Measurements from ENCODE around the gene KIAA0586.

Gene KIAA0586

GRCh38 chr14:58492044-58492443 is 64.5 kb downstream of the KIAA0586 start:
- Histone ChIP-seq H3K79me2 (ENCODE audit: insufficient read depth, low read length) (no peaks in the 10 kb centered on the region), H3K27me3 (ENCODE audit: insufficient read depth, low read length, poor library complexity, severe bottlenecking) (no peaks in the 10 kb centered on the region), H3K36me3 (ENCODE audit: insufficient read depth, low read length) (peaks cover 53% of the 10 kb centered on the region), H3F3A (ENCODE audit: low read depth) (no peaks in the 10 kb centered on the region), H3K9me3 (ENCODE audit: insufficient read depth, low read depth, low read length) (no peaks in the 10 kb centered on the region), H4K20me1 (ENCODE audit: insufficient read depth, low read length, poor library complexity, severe bottlenecking) (no peaks in the 10 kb centered on the region), H3K9me2 (replicated peaks; ENCODE audit: low read depth, low read length) (no peaks in the 10 kb centered on the region), H3K9ac (ENCODE audit: low read depth, low read length, poor library complexity, severe bottlenecking) (no peak overlapping the region), H3K4me2 (ENCODE audit: low read depth, low read length, poor library complexity, severe bottlenecking) (no peak overlapping the region), H3K4me3 (ENCODE audit: low read length, poor library complexity, severe bottlenecking) (no peak overlapping the region), H2AFZ (ENCODE audit: low read length) (no peak overlapping the region), H3K4me1 (ENCODE audit: insufficient read depth, low read length, poor library complexity, severe bottlenecking) (no peaks in the 10 kb centered on the region)
- TF ChIP-seq, protein P1, sequence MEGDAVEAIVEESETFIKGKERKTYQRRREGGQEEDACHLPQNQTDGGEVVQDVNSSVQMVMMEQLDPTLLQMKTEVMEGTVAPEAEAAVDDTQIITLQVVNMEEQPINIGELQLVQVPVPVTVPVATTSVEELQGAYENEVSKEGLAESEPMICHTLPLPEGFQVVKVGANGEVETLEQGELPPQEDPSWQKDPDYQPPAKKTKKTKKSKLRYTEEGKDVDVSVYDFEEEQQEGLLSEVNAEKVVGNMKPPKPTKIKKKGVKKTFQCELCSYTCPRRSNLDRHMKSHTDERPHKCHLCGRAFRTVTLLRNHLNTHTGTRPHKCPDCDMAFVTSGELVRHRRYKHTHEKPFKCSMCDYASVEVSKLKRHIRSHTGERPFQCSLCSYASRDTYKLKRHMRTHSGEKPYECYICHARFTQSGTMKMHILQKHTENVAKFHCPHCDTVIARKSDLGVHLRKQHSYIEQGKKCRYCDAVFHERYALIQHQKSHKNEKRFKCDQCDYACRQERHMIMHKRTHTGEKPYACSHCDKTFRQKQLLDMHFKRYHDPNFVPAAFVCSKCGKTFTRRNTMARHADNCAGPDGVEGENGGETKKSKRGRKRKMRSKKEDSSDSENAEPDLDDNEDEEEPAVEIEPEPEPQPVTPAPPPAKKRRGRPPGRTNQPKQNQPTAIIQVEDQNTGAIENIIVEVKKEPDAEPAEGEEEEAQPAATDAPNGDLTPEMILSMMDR (conservative IDR thresholded peaks at IDR 0.05; ENCODE audit: low read length): no peak
- no peak for TF ChIP-seq EZH2phosphoT487 (IDR thresholded peaks at IDR 0.05; ENCODE audit: borderline replicate concordance)

- Histone ChIP-seq H3K36me3 (ENCODE audit: insufficient read depth, low read length) (peaks cover 18% of the 10 kb centered on the region; the same call in 1 of the 2 replicates), H3K9me3 (ENCODE audit: insufficient read depth, low read depth, low read length) (no peaks in the 10 kb centered on the region), H3K79me2 (ENCODE audit: insufficient read depth, low read length) (no peaks in the 10 kb centered on the region), H4K20me1 (ENCODE audit: insufficient read depth, low read length, poor library complexity, severe bottlenecking) (no peaks in the 10 kb centered on the region), H3F3A (ENCODE audit: low read depth) (no peaks in the 10 kb centered on the region), H3K4me2 (ENCODE audit: low read depth, low read length, poor library complexity, severe bottlenecking) (no peak overlapping the region), H3K9ac (ENCODE audit: low read depth, low read length, poor library complexity, severe bottlenecking) (no peak overlapping the region), H2AFZ (ENCODE audit: low read length) (no peak overlapping the region), H3K4me3 (ENCODE audit: low read length, poor library complexity, severe bottlenecking) (no peak overlapping the region), H3K4me1 (ENCODE audit: insufficient read depth, low read length, poor library complexity, severe bottlenecking) (no peaks in the 10 kb centered on the region), H3K9me2 (replicated peaks; ENCODE audit: low read depth, low read length) (no peaks in the 10 kb centered on the region), H3K27me3 (ENCODE audit: insufficient read depth, low read length, poor library complexity, severe bottlenecking) (no peaks in the 10 kb centered on the region)
- TF ChIP-seq, protein P1 (conservative IDR thresholded peaks at IDR 0.05; ENCODE audit: low read length): peak; percentile 96
- no peak for TF ChIP-seq EZH2phosphoT487 (IDR thresholded peaks at IDR 0.05; ENCODE audit: borderline replicate concordance)
These were observed 73.8 kb downstream of the KIAA0586 start for GRCh38 chr14:58501214-58501816.

- Histone ChIP-seq H3K9me3 (ENCODE audit: insufficient read depth, low read depth, low read length) (no peaks in the 10 kb centered on the region), H3K27me3 (ENCODE audit: insufficient read depth, low read length, poor library complexity, severe bottlenecking) (no peaks in the 10 kb centered on the region), H3F3A (ENCODE audit: low read depth) (no peaks in the 10 kb centered on the region), H3K79me2 (ENCODE audit: insufficient read depth, low read length) (no peaks in the 10 kb centered on the region), H2AFZ (ENCODE audit: low read length) (no peak overlapping the region), H3K9ac (ENCODE audit: low read depth, low read length, poor library complexity, severe bottlenecking) (no peak overlapping the region), H4K20me1 (ENCODE audit: insufficient read depth, low read length, poor library complexity, severe bottlenecking) (no peaks in the 10 kb centered on the region), H3K4me2 (ENCODE audit: low read depth, low read length, poor library complexity, severe bottlenecking) (no peak overlapping the region), H3K36me3 (ENCODE audit: insufficient read depth, low read length) (peaks cover 24% of the 10 kb centered on the region), H3K4me1 (ENCODE audit: insufficient read depth, low read length, poor library complexity, severe bottlenecking) (no peaks in the 10 kb centered on the region), H3K4me3 (ENCODE audit: low read length, poor library complexity, severe bottlenecking) (no peak overlapping the region), H3K9me2 (replicated peaks; ENCODE audit: low read depth, low read length) (no peaks in the 10 kb centered on the region)
- TF ChIP-seq, protein P1 (conservative IDR thresholded peaks at IDR 0.05; ENCODE audit: low read length): no peak
- no peak for TF ChIP-seq EZH2phosphoT487 (IDR thresholded peaks at IDR 0.05; ENCODE audit: borderline replicate concordance)
These were observed 85.8 kb downstream of the KIAA0586 start for GRCh38 chr14:58513272-58513671.

All from Loucy (cell line).